HG03064 (cell line): ENCODE measurements around the gene PRSS53.

Experiments used
- ATAC-seq: cut with Tn5 transposase; IDR thresholded peaks from one replicate; pipeline ENCODE4 v1.9.1; 2021; ENCODE audit warnings: low read depth; ENCODE audit not compliant: unreplicated experiment

PRSS53 gene

GRCh38 chr16:31061126-31061812, 27.5 kb downstream of the PRSS53 start:
- ATAC-seq: no peak

GRCh38 chr16:31055613-31056012, 33.1 kb downstream of the PRSS53 start:
- ATAC-seq: no peak

GRCh38 chr16:31052114-31052513, 36.6 kb downstream of the PRSS53 start:
- ATAC-seq: no peak

- no peak for ATAC-seq
These were observed 38.3 kb downstream of the PRSS53 start for GRCh38 chr16:31050280-31051030.

GRCh38 chr16:31043898-31044481, 44.8 kb downstream of the PRSS53 start:
- ATAC-seq: no peak

GRCh38 chr16:31043352-31043751, 45.4 kb downstream of the PRSS53 start:
- ATAC-seq: no peak

- ATAC-seq: no peak
These were observed 45.9 kb downstream of the PRSS53 start for GRCh38 chr16:31042866-31043265.

- no peak for ATAC-seq
These were observed 49.8 kb downstream of the PRSS53 start for GRCh38 chr16:31038993-31039392.

GRCh38 chr16:31036691-31037090, 52.1 kb downstream of the PRSS53 start:
- no peak for ATAC-seq

GRCh38 chr16:31033709-31034492, 54.8 kb downstream of the PRSS53 start:
- ATAC-seq: no peak
